NCI-H460 (cell line): Measurements from ENCODE around the gene AP1G1. TPM values are rescaled to one million over a fixed set of nuclear protein-coding genes. Genes with fewer than 3 reads are reported as not detected.

ENCODE experiments used
- DNase-seq: peaks from one replicate; pipeline ENCODE4 v3.0.0-alpha.2; 2016; ENCODE audit warnings: low read depth; ENCODE audit errors: extremely low read depth
- total RNA-seq: library from RNA; depleted of rRNA; stranded (reverse); fragments of >200 nt; shearing (Covaris generic); gene quantifications from 2 replicates; pipeline ENCODE4 v1.2.3, GENCODE V29; 2014

The AP1G1 gene
- total RNA-seq, 1 experiment from 2014 or later: 32.7 TPM

GRCh38 chr16:71762186-71762585, 46.4 kb downstream of the AP1G1 start:
- no peak for DNase-seq

DNA sequence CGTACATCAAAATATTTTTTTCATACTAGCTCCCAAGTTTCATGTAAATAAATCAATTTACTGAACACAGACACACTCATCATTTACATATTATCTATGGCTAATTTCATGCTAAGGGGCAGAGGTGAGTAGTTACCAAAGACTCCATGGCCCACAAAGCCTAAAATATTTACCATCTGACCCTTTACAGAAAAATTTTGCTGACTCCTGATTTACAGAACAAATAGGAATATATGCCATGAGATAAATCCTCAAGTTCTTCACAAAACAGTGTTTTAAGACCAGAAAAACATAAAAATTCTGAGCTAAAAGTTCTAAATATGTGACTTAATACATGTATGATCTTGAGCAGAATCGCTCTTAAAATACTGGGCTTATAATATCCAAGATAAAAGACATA, 47.5 kb downstream of the AP1G1 start:
- DNase-seq: no peak

GRCh38 chr16:71758293-71758760, 50.3 kb downstream of the AP1G1 start:
- no peak for DNase-seq

GRCh38 chr16:71754652-71755051, 54.0 kb downstream of the AP1G1 start:
- DNase-seq: no peak

GRCh38 chr16:71754108-71754507, 54.5 kb downstream of the AP1G1 start:
- DNase-seq: no peak

DNA sequence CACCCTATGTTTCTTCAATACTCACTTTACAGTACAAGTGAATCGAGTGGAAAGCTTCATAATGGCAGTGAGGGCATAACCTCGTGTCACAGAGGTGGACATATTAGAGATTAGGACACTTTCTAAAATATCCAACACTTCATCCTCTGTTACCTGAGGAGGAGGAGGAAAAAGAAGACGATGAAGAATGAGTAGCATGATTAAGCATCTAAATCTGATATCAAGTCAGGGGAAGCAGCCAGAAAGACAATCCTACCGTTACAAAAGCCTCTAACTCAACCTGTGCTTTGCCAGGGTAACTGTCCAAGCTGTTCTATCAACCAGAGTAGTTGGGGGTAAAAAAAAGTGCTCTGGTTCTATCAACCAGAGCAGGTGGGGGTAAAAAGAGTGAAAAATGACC, 60.4 kb downstream of the AP1G1 start:
- no peak for DNase-seq

DNA sequence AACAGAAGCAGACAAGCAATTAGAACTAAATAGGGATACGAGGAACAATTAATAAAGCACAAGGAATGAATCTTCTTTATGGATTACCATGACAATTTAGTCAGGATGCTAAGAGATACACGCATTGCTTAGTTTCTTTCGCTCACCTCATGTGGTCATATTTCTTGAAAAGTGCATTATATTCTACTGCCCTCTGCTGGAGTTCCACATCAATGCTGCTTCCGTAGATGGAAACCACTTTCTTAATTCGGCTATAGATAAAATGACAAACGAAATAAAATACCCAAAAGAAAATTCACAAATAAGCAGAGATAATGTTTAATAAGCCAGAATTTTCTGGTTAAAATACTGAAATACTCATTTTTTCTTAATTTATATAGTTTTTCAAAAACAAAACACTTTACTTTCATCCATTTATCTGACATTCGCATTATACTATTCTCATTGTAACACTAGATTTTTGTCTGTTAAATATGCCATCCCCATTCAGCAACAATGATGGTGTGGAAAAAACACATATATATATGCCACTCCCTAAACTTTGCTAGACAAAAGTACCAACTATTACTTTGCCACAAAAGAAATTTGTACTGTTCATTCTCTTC, 62.1 kb downstream of the AP1G1 start:
- peak; percentile 38 for DNase-seq

DNA sequence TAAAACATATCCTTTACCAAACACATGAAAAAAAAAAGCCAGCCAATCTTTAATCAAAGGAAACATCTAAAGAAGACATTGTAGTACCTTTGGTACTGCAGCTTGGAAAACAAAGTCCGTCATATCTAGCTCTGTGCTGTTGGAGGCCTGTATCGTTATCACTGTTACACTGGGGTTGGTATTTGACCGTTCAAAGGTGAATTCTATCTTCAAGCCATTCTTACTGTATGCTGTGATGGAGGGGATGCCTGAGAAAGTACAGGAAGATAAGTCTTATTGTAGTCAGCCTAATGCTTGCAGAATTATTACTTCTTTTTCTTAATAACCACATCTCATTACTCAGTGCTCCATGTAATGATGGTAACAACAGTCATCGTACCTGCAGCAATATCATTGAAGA, 69.8 kb downstream of the AP1G1 start:
- DNase-seq: no peak

- no peak for DNase-seq
Observed at GRCh38 chr16:71737501-71737900, 71.1 kb downstream of the AP1G1 start.

DNA sequence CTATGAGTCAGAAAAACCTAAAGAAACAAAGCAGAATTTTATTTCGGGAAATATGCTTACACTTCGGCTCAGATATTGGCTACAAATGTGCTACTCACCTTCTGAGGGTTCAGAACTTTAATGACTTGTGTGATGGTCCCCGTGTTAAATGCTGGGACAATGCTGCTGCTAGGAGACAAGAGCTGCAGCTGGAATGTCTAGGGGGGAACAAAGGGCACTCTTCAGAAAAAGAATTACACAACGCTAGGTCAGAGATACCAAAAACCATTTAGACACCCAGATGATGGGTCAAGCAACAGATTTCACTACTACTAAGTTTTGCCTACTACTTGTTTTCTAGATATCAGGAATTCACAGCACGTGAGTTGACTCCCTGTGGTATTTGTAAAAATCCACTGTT, 74.1 kb downstream of the AP1G1 start:
- DNase-seq: no peak

- no peak for DNase-seq
Observed at GRCh38 chr16:71732587-71732986, 76.0 kb downstream of the AP1G1 start.

DNA sequence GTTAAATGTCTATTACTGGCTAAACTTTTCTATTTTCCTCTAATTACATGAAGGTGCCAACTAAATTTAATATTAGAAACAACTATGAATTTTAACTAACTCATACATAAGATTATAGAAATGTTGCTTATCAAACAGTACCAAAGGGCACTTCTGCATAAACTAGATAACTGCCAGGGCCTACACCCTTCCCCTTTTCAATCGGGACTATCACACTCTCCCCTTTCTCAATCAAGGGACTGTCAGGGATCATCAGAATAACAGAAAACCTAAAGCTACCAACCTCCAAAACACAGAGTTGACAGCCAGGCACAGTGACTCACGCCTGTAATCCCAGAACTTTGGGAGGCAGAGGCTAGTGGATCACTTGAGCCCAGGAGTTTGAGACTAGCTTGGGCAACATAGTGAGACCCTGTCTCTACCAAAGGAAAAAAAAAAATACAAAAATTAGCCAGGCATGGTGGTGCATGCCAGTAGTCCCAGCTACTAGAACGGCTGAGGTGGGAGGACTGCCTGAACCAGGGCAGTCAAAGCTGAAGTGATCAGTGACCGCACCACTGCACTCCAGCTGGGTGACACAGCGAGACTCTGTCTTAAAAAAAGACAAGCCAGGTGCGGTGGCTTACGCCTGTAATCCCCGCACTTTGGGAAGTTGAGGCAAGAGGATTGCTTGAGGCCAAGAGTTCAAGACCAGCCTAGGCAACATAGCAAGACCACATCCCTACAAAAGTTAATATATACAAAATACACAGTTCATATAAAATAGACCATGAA, 80.9 kb downstream of the AP1G1 start:
- DNase-seq: no peak

- DNase-seq: no peak
Observed at GRCh38 chr16:71726476-71727315, 81.9 kb downstream of the AP1G1 start.

DNA sequence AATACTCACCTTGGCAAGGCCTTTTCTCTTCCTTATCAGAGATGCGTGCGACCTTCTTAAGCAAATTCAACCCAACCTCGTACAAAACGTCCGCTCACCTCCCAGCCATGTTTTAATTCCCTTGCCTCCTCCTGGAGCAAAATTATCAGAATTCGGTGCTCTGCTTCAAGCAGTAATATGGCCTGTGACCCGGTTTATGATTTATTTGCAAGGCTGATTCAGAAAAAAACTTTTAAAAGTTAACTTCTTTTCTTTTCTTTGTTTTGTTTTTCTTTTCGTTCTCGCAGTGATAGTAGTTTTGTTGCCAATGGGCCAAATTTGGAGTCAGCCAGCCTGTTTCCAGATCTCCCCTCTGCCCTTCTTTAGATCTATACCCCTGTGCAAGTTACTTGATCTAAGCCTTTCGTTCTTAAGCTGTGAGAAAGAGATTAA, 84.3 kb downstream of the AP1G1 start, which contains the start of gene PHLPP2:
PHLPP2 (minus strand) TSS at position 382 of the 432 bp plus-strand sequence. CDS start 9,906 bp downstream, outside the sequence.
- no peak for DNase-seq

DNA sequence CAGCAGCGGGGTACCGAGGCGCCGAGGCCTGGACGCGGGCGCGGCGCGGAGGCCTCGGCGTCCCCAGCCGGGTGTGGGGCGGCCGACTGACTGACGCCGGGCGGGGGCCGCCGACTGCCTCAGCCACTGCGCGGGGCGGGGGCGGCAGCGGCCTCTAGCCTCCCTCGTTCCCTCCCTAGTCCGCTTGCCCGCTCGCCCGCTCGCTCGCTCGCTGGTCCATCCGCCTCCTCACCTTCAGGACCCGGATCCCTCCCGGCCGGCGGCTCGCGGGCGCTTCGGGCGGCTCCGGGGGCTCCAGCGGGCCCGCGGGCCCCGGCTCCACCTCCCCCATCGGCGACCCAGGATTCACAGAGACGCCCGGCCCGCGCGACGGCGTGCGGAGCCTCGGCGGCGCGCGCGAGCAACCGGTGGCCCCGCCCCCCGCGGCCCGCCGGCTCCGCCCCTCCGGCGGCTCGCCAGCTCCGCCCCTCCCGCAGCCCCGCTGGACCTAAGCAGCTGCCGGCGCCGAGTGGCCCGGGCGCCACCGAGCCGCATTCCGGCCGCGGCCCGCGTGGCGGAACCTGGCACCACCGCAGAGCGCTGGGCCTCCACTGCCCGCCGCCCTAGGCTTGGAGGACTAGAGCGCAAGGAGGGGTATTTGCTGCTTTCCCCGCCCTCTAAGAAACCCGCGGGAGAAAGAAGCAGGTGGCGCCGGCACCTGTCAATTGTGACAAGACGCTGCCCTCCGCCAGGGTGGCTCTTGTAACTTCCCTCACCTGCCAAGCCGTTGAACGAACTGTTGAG, 84.9 kb downstream of the AP1G1 start:
- peak; percentile 48 for DNase-seq

DNA sequence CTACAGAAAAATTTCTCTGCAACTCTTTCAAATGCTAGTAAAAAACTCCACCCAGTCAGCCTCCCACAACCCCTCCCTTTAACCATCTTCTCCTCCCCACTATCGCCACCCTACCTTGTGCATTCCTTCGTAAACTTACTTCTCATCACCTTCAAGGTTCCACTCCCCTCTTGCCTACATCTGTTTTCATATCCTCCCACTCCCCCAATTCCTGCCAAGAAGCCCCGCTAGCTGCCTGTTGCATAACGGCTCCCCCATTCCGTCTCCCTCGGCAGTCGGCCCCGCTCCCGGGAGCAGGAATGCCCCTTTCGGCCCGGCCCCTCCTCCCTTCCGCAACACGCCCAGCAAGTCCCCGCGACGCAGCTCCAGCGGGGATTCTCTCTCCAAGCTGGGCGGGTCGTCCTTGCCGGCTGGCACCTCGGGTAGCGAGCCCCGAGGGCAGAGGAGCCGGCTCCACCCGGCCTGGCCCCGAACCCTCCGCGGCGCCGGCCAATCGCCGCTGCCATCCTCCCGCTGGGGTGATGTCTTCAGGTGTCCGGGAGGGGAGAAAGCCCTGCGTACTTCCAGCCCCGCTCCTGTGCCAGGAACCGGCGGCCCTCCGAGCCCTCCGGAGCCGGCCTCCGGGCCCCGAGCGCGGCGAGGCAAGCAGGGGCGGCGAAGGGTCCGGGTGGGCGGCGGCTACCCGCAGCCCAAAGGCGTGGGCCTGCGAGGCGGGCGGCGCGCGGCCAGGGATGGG, 85.7 kb downstream of the AP1G1 start:
- DNase-seq: peak; percentile 53

DNA sequence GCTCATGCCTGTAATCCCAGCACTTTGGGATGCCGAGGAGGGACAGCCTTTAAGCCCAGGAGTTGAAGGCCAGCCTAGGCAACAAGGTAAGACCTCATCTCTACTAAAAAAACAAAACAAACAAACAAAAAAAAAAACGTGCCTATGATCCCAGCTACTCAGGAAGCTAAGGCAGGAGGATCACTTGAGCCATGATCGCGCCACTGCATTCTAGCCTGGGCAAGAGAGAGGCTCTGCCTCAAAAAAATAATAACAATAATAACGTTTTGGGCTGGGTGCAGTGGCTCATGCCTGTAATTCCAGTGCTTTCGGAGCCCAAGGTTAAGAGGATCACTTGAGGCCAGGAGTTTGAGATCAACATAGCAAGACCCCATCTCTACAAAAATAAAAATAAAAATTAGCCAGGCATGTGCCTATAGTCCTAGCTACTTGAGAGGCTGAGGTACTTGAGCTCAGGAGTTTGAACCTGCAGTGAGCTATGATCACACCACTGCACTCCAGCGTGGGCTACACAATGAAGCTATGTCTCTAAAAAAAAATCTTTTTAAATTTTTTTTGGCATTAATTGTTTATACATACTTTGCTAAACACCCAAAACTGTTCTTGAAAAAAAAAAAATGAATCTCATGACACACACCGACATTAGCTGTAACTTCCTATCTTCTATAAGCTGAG, 87.4 kb downstream of the AP1G1 start:
- no peak for DNase-seq

GRCh38 chr16:71712501-71712900, 96.1 kb downstream of the AP1G1 start:
- no peak for DNase-seq

DNA sequence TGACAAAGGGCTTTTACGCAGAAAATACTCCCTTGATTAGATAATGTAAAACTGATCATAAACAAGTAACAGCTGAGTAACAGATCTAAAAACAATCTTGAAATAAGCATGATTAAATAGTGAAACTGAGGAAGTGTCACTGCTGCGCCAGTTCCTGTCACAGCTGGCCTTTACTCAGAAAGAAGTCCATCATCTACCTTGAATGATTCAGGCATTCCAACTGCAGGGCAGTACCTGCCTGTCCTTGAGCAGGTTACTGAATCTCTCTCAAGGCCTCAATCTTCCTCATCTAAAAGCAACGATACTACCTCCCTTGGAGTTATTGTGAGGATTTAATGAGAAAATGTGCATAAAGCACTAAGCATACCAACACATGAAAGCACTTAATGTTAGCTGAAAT, 96.8 kb downstream of the AP1G1 start:
- DNase-seq: no peak
